ENCODE data around the gene PSMD4.

DNA sequence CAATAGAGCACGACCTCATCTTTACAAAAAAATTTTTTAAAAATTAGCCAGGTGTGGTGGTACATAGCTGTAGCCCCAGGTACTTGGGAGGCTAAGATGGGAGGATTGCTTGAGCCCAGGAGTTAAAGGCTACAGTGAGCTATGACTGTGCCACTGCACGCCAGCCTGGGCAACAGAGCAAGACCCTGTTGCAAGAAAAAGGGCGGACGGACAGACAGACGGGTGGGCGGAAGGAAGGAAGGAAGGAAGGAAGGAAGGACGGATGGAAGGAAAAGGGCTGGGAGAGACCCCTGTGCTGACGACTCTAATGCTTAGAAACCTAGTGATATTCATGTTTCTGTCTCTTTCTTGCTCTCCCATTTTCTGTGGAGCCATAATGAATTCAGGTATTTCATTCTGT is 58.3 kb downstream of the PSMD4 start:
- TF ChIP-seq CTCF (IDR thresholded peaks at IDR 0.05 in 4 of 5, conservative IDR thresholded peaks at IDR 0.05 in 1 of 5) (no peak), POLR2A (IDR thresholded peaks at IDR 0.05) (no peak)
